Neural cell (in vitro differentiated cells): ENCODE results near the gene ROBO1. TPM values are rescaled to one million over a fixed set of nuclear protein-coding genes. Genes with fewer than 3 reads are reported as not detected.

Source experiments
- H2AFZ ChIP-seq: fragments of 200-600, 300-800 bp; sonication (generic), shearing (Covaris generic); 2 replicates; pipeline ENCODE4 v1.6.0; 2014; ENCODE audit warnings: low read depth, mild to moderate bottlenecking, antibody characterized with exemption, low read length, moderate library complexity
- H3F3A ChIP-seq: fragments of 200-600 bp; shearing (Covaris generic); 2 replicates; pipeline ENCODE4 v1.6.1; 2016; ENCODE audit warnings: mild to moderate bottlenecking, moderate library complexity, mixed read lengths, antibody characterized with exemption, low read length; ENCODE audit not compliant: insufficient read depth, poor library complexity, severe bottlenecking
- H3K27ac ChIP-seq: fragments of 200-600, 300-800 bp; sonication (generic), shearing (Covaris generic); 2 replicates; pipeline ENCODE4 v1.5.1; 2014; ENCODE audit warnings: mild to moderate bottlenecking, low read length, moderate library complexity
- H3K27me3 ChIP-seq: fragments of 300-800, 200-600 bp; sonication (generic), shearing (Covaris generic); 2 replicates; pipeline ENCODE4 v1.6.0; 2014; ENCODE audit warnings: mild to moderate bottlenecking, low read depth, low read length, moderate library complexity; ENCODE audit not compliant: insufficient read depth
- H3K36me3 ChIP-seq: fragments of 300-800, 200-600 bp; sonication (generic), shearing (Covaris generic); 2 replicates; pipeline ENCODE4 v1.5.1; 2014; ENCODE audit warnings: mild to moderate bottlenecking, antibody characterized with exemption, low read length, moderate library complexity; ENCODE audit not compliant: insufficient read depth
- H3K4me2 ChIP-seq: fragments of 300-800, 200-600 bp; sonication (generic), shearing (Covaris generic); 2 replicates; pipeline ENCODE4 v1.6.0; 2014; ENCODE audit warnings: mild to moderate bottlenecking, low read length
- H3K4me3 ChIP-seq: fragments of 300-800, 200-600 bp; sonication (generic), shearing (Covaris generic); 2 replicates; pipeline ENCODE4 v1.5.1; 2014; ENCODE audit warnings: mild to moderate bottlenecking, low read length, moderate library complexity
- H3K79me2 ChIP-seq: fragments of 200-600 bp; shearing (Covaris generic); replicated peaks from 2 replicates; pipeline ENCODE4 v1.6.0; 2014; ENCODE audit warnings: mild to moderate bottlenecking, low read length, moderate library complexity; ENCODE audit not compliant: insufficient read depth
- H3K9ac ChIP-seq: fragments of 300-800, 200-600 bp; sonication (generic), shearing (Covaris generic); 2 replicates; pipeline ENCODE4 v1.6.1; 2016; ENCODE audit warnings: mild to moderate bottlenecking, low read length, mixed read lengths
- H3K9me2 ChIP-seq: fragments of 200-600 bp; shearing (Covaris generic); 2 replicates; pipeline ENCODE4 v1.6.1; 2016; ENCODE audit warnings: mild to moderate bottlenecking, low read length, mixed read lengths; ENCODE audit not compliant: insufficient read depth
- H3K9me3 ChIP-seq: fragments of 200-600, 300-800 bp; sonication (generic), shearing (Covaris generic); 2 replicates; pipeline ENCODE4 v1.6.1; 2016; ENCODE audit warnings: mild to moderate bottlenecking, mixed run types, low read length, moderate library complexity, mixed read lengths
- H4K20me1 ChIP-seq: fragments of 200-600 bp; shearing (Covaris generic); 2 replicates; pipeline ENCODE4 v1.6.1; 2016; ENCODE audit warnings: mild to moderate bottlenecking, mixed run types; ENCODE audit not compliant: insufficient read depth
- CTCF ChIP-seq: fragments of 450-650 bp; IDR thresholded peaks from 2 replicates; pipeline ENCODE4 v1.5.1; 2014; ENCODE audit warnings: antibody characterized with exemption, mild to moderate bottlenecking, moderate library complexity; ENCODE audit not compliant: poor library complexity, severe bottlenecking
- EP300 ChIP-seq: fragments of 450-650 bp; conservative IDR thresholded peaks from 2 replicates; pipeline ENCODE4 v1.6.1; 2014; ENCODE audit warnings: antibody characterized with exemption, mild to moderate bottlenecking, moderate library complexity; ENCODE audit not compliant: poor library complexity, severe bottlenecking
- EZH2 ChIP-seq: fragments of 200-600, 300-800 bp; shearing (Covaris generic), sonication (generic); IDR thresholded peaks from 2 replicates; pipeline ENCODE4 v1.6.1; 2014; ENCODE audit warnings: antibody characterized with exemption, low read length, borderline replicate concordance, mild to moderate bottlenecking; ENCODE audit not compliant: insufficient read depth, poor library complexity, severe bottlenecking
- MXI1 ChIP-seq: fragments of 450-650 bp; conservative IDR thresholded peaks from 2 replicates; pipeline ENCODE4 v1.6.1; 2014; ENCODE audit warnings: antibody characterized with exemption, mild to moderate bottlenecking; ENCODE audit not compliant: poor library complexity, severe bottlenecking
- POLR2AphosphoS5 ChIP-seq: IDR thresholded peaks from 2 replicates; pipeline ENCODE4 v1.6.1; 2012
- RAD21 ChIP-seq: fragments of 450-650 bp; conservative IDR thresholded peaks from 2 replicates; pipeline ENCODE4 v1.6.1; 2014; ENCODE audit warnings: antibody characterized with exemption, mild to moderate bottlenecking, moderate library complexity
- REST ChIP-seq: IDR thresholded peaks from 2 replicates; pipeline ENCODE4 v1.6.1; 2012; ENCODE audit warnings: borderline replicate concordance
- SMC3 ChIP-seq: fragments of 450-650 bp; conservative IDR thresholded peaks from 2 replicates; pipeline ENCODE4 v1.6.1; 2014; ENCODE audit warnings: antibody characterized with exemption, mild to moderate bottlenecking, moderate library complexity; ENCODE audit not compliant: poor library complexity
- TAF1 ChIP-seq: IDR thresholded peaks from 2 replicates; pipeline ENCODE4 v1.6.1; 2012; ENCODE audit warnings: low read depth
- polyA plus RNA-seq: library from polyadenylated mRNA; depleted of rRNA; stranded (reverse); fragments of >200 nt; gene quantifications from 2 replicates; pipeline ENCODE4 v1.2.3, GENCODE V29; 2014

The ROBO1 gene
- polyA plus RNA-seq, 1 donor from 2014 or later, result 183 TPM

DNA sequence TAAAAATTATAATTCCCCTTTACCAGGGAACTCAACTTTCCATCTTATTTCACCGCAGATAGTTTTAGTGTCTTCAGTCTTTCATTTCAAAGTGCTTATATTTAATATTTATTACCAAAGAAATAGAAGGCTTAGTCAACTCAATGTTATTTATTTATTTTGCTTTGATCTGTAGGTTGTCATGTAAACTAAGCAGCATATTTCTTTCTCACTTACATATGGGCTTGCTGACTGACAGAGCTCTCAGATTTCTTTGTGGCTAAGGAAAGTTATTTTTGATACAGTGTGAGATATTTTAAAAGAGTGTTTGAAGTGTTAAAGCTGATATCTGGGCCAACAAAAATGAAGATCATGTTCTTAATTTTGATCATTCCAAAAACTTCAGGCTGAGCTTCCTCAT, 331.4 kb downstream of the ROBO1 start:
- Histone ChIP-seq H3K36me3 (no peaks in the 10 kb centered on the region), H3K27me3 (no peaks in the 10 kb centered on the region), H3F3A (no peaks in the 10 kb centered on the region), H3K9me3 (no peaks in the 10 kb centered on the region), H2AFZ (no peak overlapping the region), H4K20me1 (no peaks in the 10 kb centered on the region), H3K4me3 (no peak overlapping the region), H3K27ac (no peak overlapping the region), H3K9me2 (no peaks in the 10 kb centered on the region), H3K79me2 (no peaks in the 10 kb centered on the region), H3K4me2 (no peak overlapping the region), H3K9ac (no peak overlapping the region)
- TF ChIP-seq EP300 (no peak), REST (no peak)

DNA sequence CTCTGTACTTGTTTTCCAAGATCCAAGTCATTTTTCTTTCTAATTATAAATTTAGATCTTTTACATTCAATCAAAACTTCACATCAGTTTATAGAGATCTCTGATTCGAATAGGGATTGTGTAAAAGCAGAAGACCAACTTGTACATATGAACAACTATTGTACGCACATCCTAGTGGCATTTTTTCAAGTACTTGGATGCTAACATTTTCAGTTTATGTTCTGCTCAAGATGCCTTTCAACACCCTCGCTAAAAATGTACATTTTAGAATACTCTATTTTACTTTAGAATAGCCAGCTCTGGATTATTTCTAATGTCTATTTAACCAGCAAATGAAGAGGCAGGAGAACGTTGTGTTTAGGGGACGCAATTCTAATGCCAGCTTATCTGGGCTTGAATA, 340.7 kb downstream of the ROBO1 start:
- H3K9me3 ChIP-seq, result no peaks in the 10 kb centered on the region
- no peak for TF ChIP-seq POLR2AphosphoS5
- TF ChIP-seq TAF1, result no peak
- TF ChIP-seq CTCF, result no peak
- TF ChIP-seq EZH2, result no peak
- no peak for TF ChIP-seq EP300
- TF ChIP-seq REST, result no peak
- TF ChIP-seq SMC3, result no peak
- TF ChIP-seq RAD21, result no peak
- TF ChIP-seq MXI1, result no peak
- H3F3A ChIP-seq, result no peaks in the 10 kb centered on the region
- H3K4me3 ChIP-seq, result no peak overlapping the region
- no peaks in the 10 kb centered on the region for H3K36me3 ChIP-seq
- H3K4me2 ChIP-seq, result no peak overlapping the region
- H2AFZ ChIP-seq, result no peak overlapping the region
- no peaks in the 10 kb centered on the region for H3K9me2 ChIP-seq
- no peak overlapping the region for H3K27ac ChIP-seq
- H3K79me2 ChIP-seq, result no peaks in the 10 kb centered on the region
- no peaks in the 10 kb centered on the region for H4K20me1 ChIP-seq
- no peaks in the 10 kb centered on the region for H3K27me3 ChIP-seq
- H3K9ac ChIP-seq, result no peak overlapping the region
